Astrocyte of the spinal cord (primary cell): ENCODE measurements around the gene NIPAL4.

Source experiments
- DNase-seq: peaks from one replicate; pipeline ENCODE4 v3.0.0; 2011; ENCODE audit warnings: low read depth, low spot score
- H3K4me3 ChIP-seq: 2 replicates; pipeline ENCODE4 v1.5.1; 2011; ENCODE audit warnings: low read depth, mild to moderate bottlenecking, low read length, moderate library complexity
- CTCF ChIP-seq: IDR thresholded peaks from 2 replicates; pipeline ENCODE4 v1.5.1; 2012; ENCODE audit warnings: low read depth, mild to moderate bottlenecking, low read length, inconsistent platforms
- in situ Hi-C: cut with HindIII; loops from 2 replicates; pipeline ENCODE4 v1.10.0; 2017; ENCODE audit warnings: low sequenced_read_pairs

The NIPAL4 gene

DNA sequence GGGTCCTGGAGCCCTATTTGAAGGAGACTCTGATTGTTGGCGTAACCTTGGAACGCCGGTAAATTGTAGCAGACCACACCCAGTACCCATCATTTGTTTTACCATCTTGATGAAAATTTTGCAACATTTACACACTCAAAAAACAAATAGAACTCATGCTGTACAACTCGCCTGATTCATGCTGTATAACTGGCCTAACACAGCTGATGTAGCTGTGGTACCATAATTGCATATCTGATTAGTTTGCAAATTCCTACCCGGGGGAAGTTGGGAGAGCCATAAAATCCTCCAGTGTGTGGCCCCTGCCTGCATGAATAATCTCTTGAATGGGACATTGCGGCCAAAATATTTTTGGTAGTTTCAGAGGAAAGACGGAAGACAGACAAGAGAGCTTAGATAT, 9.7 kb downstream of the NIPAL4 start:
- in situ Hi-C loops, result no loop called here
- no peak for TF ChIP-seq CTCF
- DNase-seq, result no peak
- no peak overlapping the region for H3K4me3 ChIP-seq

- in situ Hi-C loops, result no loop called here
Observed at GRCh38 chr5:157470631-157471030, 10.6 kb downstream of the NIPAL4 start.

DNA sequence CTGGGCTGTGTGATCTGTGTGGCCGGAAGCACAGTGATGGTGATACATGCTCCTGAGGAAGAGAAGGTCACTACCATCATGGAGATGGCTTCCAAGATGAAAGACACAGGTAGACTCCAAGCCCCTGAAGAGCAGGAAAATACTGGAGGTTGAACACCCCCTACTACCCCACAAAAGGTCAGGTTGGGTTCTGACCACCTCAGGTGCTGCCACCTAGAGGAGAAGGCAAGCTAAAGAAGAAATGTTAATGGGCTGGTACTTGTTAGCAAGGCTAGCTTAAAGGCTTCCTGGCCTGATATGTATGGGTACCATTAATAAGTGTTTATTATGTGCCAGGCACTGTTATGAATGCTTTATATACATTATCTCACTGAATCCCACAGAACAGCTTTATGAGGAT, 11.7 kb downstream of the NIPAL4 start:
- H3K4me3 ChIP-seq, result no peak overlapping the region
- in situ Hi-C loops, result no loop called here
- DNase-seq, result no peak
- peak; percentile 67 for TF ChIP-seq CTCF

More at GRCh38 chr5:157470631-157471030, 10.6 kb downstream of the NIPAL4 start:
- no peak for TF ChIP-seq CTCF
- no peak for DNase-seq
- no peak overlapping the region for H3K4me3 ChIP-seq

DNA sequence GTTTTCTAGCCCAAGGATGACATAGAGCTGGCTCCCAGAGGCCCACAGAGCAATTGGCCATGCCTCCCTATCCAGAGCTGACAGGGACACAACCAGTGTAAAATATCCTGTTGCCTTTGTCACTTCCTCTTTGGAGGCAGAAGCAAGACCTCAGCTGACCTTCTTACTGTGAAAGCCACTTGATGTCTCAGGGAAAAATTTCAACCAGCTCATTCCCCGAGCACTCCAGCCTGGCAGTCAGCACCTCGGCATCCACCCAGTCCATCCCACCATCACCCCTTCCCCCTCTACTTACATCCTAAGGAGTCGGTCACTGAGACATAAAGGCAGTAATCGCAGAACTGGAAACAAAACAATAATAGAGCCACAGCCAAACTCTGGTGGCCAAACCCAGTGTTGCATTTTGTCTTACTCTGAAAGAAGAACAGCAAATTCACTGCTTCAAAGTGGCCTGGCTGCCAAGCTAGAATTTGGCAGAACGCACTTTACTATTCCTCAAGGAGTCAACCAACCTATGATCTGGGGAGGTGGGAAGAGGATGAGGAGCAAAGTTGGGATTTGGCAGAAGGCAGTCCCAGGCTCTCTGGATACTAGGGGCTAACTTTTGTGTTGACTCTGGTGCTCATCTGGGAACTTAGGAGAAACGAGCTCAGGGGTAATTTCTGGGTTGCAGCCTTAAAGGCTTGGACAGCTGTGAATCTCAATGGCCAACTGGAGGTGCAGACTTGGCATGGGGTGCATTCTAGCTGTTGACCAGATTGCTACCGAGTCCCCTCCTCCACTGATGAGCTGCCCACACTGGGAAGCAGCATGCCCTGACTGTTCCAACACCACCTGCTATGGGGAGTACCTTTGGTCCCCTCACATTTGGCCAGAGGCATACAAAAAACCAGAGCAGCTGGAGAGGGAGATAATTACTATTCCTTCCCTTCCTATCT, 13.6 kb downstream of the NIPAL4 start:
- no peak overlapping the region for H3K4me3 ChIP-seq
- peak; percentile 45 for DNase-seq
- in situ Hi-C loops, result no loop called here
- no peak for TF ChIP-seq CTCF

DNA sequence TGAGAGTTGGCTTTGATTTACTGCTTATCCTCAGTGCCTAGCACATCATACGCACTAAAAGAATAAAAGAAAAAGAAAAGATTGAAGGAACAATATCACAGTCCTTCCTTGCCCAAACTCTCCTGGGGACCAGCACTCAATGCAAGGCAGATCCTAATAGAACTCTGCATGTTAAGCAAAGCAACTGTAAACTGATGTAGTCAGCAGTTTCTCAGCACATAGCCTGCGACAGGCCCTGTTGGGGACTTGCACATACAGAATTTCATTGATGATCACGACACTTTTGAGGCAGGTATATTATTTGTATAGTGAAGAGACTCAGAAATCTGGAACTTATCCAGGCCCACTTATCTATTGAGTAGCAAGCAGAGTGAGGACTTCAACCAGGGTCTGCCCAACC, 15.4 kb downstream of the NIPAL4 start:
- no peak for DNase-seq
- no peak overlapping the region for H3K4me3 ChIP-seq
- TF ChIP-seq CTCF, result no peak

DNA sequence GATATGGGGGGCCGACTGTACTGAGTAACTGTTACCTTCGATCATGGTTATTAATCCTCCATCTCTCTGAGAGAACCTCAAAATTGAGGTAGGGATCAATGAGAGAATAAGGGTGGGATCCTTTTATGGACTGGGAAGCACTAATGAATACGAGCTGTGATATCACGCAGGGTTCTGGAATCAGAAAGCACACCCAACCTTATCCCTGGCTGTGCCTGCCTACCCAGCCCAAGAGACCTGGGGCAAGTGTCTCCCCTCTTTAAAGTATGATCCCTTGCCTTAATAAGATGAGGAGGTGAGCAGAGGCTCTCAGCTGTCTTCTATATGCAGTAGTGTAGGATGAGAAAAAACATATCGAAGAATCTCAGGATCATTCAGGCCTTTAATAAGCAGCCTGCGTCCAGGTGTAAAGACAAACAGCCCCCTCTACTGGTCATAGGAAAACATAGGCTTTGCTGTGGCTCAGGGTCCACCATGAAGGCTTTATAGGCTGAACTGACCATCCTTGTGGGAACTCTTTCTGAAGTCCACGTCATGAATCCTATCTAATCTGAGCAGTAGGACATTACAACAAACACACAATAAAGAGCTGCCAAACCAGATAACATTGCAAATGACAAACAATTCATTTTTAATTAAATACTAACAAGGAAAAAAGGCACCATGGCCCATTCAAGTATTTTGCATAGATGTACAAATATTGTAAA, 16.8 kb downstream of the NIPAL4 start:
- peak; percentile 83 for TF ChIP-seq CTCF
- peak; percentile 77 for DNase-seq
- in situ Hi-C loops, result no loop called here
- H3K4me3 ChIP-seq, result no peak overlapping the region

More for the DNA sequence above, 15.4 kb downstream of the NIPAL4 start:
- in situ Hi-C loops, result no loop called here
